GM18873 (cell line): ENCODE measurements around the gene ALK.

ENCODE experiments used
- ATAC-seq: cut with Tn5 transposase; IDR thresholded peaks from one replicate; pipeline ENCODE4 v1.9.1; 2021; ENCODE audit warnings: mild to moderate bottlenecking, moderate library complexity, moderate number of reproducible peaks; ENCODE audit not compliant: unreplicated experiment, low FRiP score

ALK gene

GRCh38 chr2:29910465-29910864, 10.9 kb downstream of the ALK start:
- no peak for ATAC-seq

- no peak for ATAC-seq
These were observed 19.0 kb downstream of the ALK start for GRCh38 chr2:29902356-29902755.

- no peak for ATAC-seq
These were observed 20.3 kb downstream of the ALK start for GRCh38 chr2:29900971-29901633.

DNA sequence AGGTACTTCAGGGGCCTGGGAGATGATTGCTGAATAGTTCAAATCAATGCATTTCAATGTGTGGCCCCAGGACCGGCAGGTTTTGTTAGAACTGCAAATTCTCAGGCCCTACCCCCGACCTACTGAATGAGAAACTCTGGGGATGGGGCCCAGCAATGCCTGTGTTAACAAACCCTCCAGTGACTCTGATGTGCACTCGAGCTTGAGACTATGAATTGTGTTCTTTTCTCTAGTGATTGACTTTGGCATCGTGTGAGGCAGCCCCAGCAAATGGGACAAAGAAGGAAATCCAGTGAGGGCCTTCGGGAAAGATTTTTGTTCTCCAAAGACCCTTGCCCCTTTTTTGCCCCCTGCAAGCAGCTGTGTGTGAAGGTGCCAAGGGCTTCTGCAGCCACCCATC, 22.4 kb downstream of the ALK start:
- no peak for ATAC-seq

DNA sequence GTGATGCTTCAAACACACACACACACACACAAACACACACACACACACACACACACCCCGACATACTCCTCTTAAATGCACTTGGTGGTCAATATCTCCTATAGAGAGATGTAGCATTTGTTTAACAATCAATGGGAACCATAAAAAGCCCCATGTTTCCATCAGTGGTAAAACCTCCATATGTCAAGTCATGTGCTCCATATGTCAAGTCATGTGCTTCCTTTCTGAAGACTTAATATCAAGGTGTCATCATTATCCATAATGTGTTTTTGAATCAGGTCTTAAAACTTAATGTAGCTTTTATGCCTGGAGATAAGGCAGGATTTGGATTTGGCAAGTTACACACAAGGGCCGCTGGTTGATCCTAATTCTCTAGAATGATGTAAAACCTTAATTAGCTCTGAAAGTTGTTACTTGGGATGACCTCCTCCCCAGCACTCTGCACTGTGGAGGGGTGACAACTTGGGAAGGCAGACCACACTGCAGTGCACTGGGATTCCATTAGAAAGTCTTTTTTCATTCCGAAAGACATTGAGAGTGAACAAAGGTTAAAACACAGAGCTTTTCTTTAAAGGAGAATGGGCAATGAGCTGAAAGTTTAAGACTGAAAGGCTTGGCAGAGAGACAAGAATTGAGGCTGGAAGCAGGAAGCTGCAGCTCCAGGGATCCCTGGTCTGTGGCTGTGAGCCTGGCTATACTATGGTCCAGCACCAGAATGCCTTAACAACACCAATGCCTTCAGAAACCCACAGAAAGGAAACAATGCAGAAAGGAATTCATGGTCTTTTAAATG, 26.4 kb downstream of the ALK start:
- no peak for ATAC-seq

GRCh38 chr2:29892585-29893259, 28.7 kb downstream of the ALK start:
- ATAC-seq: no peak

DNA sequence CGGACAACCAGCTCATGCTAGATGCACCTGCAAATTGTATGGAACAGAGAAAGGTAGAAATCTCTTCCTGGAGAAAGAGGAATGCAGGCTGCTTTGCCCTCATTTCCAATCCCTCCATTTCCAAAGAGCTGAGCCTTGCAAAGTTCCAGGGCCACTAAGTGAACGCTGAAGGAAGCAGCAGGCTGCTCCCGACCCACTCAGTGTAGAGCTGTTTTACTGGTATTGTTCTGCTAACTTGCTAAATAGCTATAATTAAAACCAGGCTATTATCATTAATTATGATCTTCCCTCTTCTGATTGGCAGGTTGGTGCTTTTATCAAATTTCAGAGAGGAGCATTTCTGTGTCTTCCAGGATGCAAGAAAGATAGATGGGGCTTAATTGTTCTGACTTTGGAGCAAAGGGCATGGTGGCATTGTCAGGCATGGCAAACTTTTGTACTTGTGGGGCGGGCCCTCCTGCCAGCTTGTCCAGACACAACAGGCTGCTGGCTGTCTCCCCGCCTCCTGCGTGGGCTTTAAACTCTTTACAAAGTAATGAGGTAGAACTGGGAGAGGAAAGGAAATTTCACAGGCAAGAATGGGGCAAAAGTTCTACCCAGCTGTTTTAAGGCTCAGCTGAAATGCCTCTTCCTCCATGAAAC, 40.2 kb downstream of the ALK start:
- no peak for ATAC-seq

- no peak for ATAC-seq
These were observed 41.3 kb downstream of the ALK start for GRCh38 chr2:29880084-29880483.

DNA sequence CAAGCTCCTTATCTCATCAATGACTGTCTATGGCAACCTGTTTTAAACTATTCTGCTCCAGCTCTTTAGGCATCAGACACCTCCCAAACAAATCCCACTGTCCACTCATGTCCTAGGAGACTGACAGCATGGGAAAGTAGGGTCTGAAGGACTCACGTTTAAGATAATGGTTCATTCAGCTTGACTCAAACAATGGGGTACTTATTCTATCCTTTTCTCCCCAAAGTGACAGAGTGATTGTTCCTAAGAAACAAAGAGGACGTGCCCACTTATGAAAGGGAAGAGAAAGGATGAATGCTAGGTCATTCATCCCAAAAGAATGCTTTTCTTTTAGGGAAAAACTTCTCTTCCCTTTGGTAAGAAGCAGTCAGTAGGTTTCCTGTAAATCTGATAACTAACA, 41.9 kb downstream of the ALK start:
- no peak for ATAC-seq

- no peak for ATAC-seq
These were observed 42.5 kb downstream of the ALK start for GRCh38 chr2:29878898-29879297.

GRCh38 chr2:29876374-29876773, 45.0 kb downstream of the ALK start:
- no peak for ATAC-seq

DNA sequence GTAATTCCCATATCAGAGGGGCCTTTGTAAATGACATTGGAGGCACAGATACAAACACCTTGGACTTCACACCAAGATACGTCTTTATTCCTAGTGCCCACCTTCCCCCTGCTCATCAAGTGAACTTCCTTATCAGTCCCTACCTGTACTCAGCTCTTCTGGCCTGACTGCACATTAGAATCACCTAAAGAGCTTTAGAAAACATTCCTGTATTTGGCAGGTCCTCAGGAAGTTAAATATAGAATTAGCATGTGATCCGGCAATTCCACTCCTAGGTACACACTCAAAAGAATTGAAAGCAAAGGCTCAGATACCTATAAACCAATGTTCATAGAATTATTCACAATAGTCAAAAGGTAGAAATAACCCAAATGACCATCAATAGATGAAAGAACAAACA, 46.6 kb downstream of the ALK start:
- no peak for ATAC-seq

- no peak for ATAC-seq
These were observed 48.5 kb downstream of the ALK start for GRCh38 chr2:29872870-29873269.

DNA sequence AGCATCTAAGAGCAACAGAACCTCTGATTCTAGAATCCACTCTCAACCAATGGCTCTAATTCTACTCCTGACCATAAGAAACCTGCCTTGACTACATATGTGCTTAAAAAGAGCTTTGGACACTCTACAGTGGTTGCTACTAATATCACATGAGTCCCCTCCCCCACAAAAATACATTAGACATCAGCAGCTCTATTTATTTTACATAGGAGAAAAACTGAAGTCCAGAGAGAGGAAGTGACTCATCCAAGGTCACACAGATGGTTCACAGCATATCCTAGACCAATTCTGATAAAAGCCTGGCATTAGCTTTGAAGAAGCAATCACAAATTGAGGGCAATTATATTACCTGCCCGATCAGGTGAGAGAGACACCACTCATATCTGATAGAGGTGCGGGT, 49.8 kb downstream of the ALK start:
- ATAC-seq: no peak

GRCh38 chr2:29865512-29865911, 55.9 kb downstream of the ALK start:
- no peak for ATAC-seq

DNA sequence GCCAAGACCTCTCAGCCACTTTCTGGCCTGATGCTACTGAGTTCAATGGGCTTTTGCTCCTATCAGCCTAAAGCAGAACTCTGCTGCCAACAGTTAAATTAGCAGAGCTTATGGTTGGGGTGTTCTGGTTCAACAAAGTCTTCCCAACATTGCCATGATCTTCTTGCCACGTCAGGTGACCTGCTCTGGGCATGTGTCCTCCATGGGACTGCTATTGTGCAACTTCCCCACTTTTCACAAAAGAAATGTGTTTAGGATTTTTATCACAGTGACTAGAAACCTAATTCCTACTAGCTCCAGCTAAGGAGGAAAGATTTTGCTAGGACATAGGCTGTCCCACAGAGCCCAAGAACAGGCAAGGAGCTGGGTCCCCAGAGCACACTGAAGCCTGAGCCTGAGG, 56.4 kb downstream of the ALK start:
- ATAC-seq: no peak

- no peak for ATAC-seq
These were observed 65.3 kb downstream of the ALK start for GRCh38 chr2:29855924-29856639.

DNA sequence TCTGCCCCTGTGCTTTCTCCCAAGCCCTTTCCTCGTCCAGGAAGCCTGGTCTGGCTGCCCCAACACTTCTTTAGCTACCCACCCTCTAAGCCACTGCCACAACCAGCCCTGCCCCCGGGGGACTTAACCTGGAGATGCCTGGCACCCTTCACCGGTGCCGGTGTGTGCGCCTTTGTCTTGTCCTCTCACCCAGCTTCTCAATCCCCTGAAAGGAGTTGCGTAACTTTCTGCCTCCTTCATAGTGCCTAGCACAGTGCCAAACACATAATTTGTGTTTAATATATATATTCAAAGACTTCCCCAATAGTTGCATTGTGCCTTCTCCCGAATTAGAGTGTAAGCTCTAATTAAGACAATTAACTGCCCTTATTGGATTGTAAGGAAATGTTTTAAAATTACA, 70.6 kb downstream of the ALK start:
- ATAC-seq: no peak

DNA sequence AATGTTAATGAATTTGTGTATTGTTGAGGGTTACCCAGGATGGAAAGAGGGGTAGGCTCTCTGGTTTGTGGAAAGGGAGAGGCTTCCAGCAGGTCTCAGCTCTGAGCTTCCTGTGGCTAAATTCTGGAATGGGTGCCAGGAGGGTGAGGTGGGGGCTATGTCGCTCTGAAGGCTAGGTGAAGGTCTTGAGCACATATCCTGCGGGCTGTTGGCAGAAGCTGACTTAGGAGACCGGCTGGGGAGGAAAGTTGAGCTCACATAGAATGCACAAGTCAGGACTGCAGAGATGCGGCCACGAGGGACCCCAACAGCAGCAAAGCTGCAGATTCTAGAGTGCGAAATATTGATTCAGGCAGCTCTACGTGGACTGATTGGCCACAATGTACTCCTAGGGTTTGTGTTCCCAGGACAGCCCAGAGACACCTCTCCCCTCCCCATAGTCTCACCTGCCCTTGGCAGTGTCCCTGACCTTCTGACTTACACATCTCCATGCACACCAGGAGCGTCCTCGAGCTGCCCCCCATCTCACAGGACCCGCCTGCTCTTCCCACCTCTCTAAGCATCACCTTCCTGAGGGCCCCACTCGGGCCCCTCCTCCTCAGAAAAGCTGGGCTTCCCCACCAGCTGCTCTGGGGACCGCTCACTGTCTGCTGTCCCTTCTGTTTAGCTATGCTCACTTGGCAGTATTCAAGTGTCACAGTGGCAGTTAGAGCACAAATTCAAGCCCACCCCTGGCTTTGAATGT, 72.6 kb downstream of the ALK start:
- no peak for ATAC-seq

DNA sequence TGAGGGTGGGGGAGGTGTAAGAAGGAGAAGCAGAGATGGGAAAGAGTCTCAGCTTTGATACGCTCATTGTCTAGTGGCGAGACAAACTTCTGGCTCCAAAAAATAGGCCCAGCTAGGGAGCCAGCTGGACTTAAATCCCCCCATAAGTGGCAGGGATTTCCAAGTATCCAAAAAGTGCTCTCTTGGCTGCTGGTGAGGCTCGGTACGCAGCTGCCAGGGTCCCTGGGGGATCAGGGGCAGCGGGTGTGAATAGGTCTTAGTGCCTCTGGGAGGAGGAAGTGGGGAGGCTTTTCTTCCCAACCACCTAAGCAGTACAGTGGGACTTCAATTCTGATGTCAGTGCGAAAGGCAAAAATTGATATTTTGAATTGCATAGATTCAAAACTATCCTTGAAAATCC, 73.5 kb downstream of the ALK start:
- ATAC-seq: no peak
